ENCODE measurements around the gene ZNF236.
"Not testable (repeated sequence)": the region's sequence is repeated elsewhere in the genome, so short reads cannot be mapped to it uniquely, and the experiment has no call there.

The ZNF236 gene

GRCh38 chr18:76941284-76941683, 118.9 kb downstream of the ZNF236 start:
- no peak for DNase-seq
- H3K27ac ChIP-seq: no peak overlapping the region
- intact Hi-C loops (cut with DNase I; ENCODE audit: low total_unique reads): no loop called here
- no peaks in the 10 kb centered on the region for H3K27me3 ChIP-seq
- H3K4me1 ChIP-seq: no peaks in the 10 kb centered on the region
- peaks cover 40 to 56% (median 48%) of the 10 kb centered on the region in 3 donors for H3K36me3 ChIP-seq
- no peak overlapping the region for H3K4me3 ChIP-seq
- TF ChIP-seq, protein P1, sequence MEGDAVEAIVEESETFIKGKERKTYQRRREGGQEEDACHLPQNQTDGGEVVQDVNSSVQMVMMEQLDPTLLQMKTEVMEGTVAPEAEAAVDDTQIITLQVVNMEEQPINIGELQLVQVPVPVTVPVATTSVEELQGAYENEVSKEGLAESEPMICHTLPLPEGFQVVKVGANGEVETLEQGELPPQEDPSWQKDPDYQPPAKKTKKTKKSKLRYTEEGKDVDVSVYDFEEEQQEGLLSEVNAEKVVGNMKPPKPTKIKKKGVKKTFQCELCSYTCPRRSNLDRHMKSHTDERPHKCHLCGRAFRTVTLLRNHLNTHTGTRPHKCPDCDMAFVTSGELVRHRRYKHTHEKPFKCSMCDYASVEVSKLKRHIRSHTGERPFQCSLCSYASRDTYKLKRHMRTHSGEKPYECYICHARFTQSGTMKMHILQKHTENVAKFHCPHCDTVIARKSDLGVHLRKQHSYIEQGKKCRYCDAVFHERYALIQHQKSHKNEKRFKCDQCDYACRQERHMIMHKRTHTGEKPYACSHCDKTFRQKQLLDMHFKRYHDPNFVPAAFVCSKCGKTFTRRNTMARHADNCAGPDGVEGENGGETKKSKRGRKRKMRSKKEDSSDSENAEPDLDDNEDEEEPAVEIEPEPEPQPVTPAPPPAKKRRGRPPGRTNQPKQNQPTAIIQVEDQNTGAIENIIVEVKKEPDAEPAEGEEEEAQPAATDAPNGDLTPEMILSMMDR (IDR thresholded peaks at IDR 0.05): no peak
- H3K9me3 ChIP-seq: no peaks in the 10 kb centered on the region

GRCh38 chr18:76943542-76944339, 121.4 kb downstream of the ZNF236 start:
- no peak overlapping the region for H3K4me3 ChIP-seq
- DNase-seq: peak in 1 of 2 donors; percentile 44
- H3K27me3 ChIP-seq: no peaks in the 10 kb centered on the region
- H3K36me3 ChIP-seq: peaks cover 35 to 56% (median 37%) of the 10 kb centered on the region in 3 donors
- TF ChIP-seq, protein P1 (IDR thresholded peaks at IDR 0.05): no peak
- H3K4me1 ChIP-seq: no peaks in the 10 kb centered on the region
- intact Hi-C loops (cut with DNase I; ENCODE audit: low total_unique reads): no loop called here
- H3K27ac ChIP-seq: no peak overlapping the region
- H3K9me3 ChIP-seq: no peaks in the 10 kb centered on the region

GRCh38 chr18:76944346-76944745, 122.0 kb downstream of the ZNF236 start:
- H3K27me3 ChIP-seq; H3K9me3 ChIP-seq; H3K4me1 ChIP-seq; intact Hi-C loops (cut with DNase I; ENCODE audit: low total_unique reads); H3K4me3 ChIP-seq; DNase-seq; H3K27ac ChIP-seq: not testable (repeated sequence)
- H3K36me3 ChIP-seq: peaks cover 29 to 52% (median 34%) of the 10 kb centered on the region in 3 donors

DNA sequence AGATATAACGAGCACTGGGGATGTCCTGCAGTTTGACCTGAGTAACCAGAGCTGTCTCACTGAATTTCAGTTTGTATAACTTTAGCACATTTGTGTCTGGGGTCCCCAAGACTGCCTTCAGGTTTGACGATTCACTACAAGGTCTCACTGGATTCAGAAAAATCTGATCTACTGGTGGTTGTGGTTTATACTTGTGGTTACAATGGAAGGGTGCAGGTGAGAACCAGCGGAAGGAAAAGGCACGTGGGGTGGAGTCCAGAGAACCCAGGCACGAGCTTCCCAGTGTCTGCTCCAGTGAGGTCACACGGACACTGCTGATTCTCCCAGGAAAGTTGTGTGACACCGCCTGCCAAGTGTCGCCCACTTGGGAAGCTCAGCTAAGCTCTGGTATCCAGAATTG, 126.0 kb downstream of the ZNF236 start:
- TF ChIP-seq, protein P1 (IDR thresholded peaks at IDR 0.05): no peak
- H3K27me3 ChIP-seq: no peaks in the 10 kb centered on the region
- H3K27ac ChIP-seq: no peak overlapping the region
- no peak for DNase-seq
- H3K4me3 ChIP-seq: no peak overlapping the region
- H3K36me3 ChIP-seq: peaks cover 19 to 57% (median 23%) of the 10 kb centered on the region in 3 donors
- no peaks in the 10 kb centered on the region for H3K9me3 ChIP-seq
- H3K4me1 ChIP-seq: peaks cover 0 to 7% (median 1%) of the 10 kb centered on the region in 4 donors
- intact Hi-C loops (cut with DNase I; ENCODE audit: low total_unique reads): no loop called here

DNA sequence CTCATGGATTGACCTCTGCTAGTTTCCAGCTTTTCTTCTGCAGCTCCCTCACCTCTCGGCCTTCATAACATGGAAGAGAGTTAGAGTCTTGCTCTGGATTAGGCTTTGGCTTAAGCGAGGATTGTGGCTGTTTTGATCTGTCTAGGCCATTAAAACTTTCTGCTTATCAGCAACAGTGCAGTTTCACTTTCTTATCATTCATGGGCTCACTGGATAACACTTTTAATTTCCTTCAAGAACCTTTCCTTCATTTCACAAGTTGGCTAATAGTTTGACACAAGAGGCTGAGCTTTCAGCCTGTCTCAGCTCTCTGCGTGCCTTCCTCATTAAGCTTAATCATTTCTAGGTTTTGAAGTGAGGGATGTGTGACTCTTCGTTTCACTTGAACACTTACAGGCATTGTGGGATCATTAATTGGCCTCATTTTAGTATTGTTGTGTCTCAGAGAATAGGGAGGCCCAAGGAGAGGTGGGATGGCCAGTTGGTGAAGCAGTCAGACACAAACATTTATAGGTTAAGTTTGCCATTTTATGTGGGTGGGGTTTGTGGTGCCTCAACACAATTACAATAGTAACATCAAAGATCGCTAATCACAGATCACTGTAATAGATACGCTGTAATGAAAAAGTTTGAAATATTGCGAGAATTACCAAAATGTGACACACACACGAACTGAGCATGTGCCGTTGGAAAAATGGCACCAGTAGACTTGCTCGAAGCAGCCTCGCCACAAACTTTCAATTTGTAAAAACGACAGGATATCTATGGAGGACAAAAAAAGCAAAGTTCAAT, 129.3 kb downstream of the ZNF236 start:
- Histone ChIP-seq H3K4me1 (peaks cover 0 to 13% (median 5%) of the 10 kb centered on the region in 4 donors), H3K27me3 (no peaks in the 10 kb centered on the region), H3K4me3 (no peak overlapping the region), H3K27ac (no peak overlapping the region), H3K36me3 (peaks cover 26 to 58% (median 27%) of the 10 kb centered on the region in 3 donors), H3K9me3 (no peaks in the 10 kb centered on the region)
- TF ChIP-seq, protein P1 (IDR thresholded peaks at IDR 0.05): no peak
- intact Hi-C loops (cut with DNase I; ENCODE audit: low total_unique reads): no loop called here
- no peak for DNase-seq

DNA sequence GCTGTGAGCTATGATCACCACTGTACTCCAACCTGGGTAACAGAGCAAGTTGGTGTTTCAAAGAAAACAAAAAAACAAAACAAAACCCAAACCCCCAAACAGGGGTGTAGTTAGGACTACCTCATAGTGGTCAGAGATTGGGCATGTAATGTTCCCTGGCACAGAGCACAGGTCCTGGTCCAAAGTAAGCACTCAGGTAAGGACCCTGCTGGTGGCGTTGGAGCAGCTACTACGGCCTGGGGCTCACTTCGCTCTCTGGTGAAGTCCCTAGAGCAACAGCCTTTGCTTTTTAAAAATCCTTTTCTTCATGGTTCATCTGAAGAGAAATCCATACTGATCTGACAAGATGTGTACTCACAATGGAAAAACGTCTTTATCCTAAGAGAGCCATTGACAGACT, 130.4 kb downstream of the ZNF236 start:
- Histone ChIP-seq H3K27me3 (no peaks in the 10 kb centered on the region), H3K4me3 (no peak overlapping the region), H3K36me3 (peaks cover 25 to 60% (median 28%) of the 10 kb centered on the region in 3 donors), H3K4me1 (peaks cover 0 to 13% (median 5%) of the 10 kb centered on the region in 4 donors), H3K9me3 (no peaks in the 10 kb centered on the region), H3K27ac (no peak overlapping the region)
- TF ChIP-seq, protein P1 (IDR thresholded peaks at IDR 0.05): no peak
- DNase-seq: no peak
- intact Hi-C loops (cut with DNase I; ENCODE audit: low total_unique reads): no loop called here
